Measurements from ENCODE around the gene CMBL. TPM values are rescaled to one million over a fixed set of nuclear protein-coding genes. Genes with fewer than 3 reads are reported as not detected.
A peak's percentile ranks its signal among the peaks of the same experiment; 100 is the strongest.

The CMBL gene
- total and polyA plus RNA-seq, 2 of the 13 experiments (the other 11 are each of a cell fraction or from before 2014, with no cell fraction given): 11.5 to 17.0 TPM

GRCh38 chr5:10307206-10308148 is at the start of gene CMBL (continued):
- peak; percentile 85 for TF ChIP-seq ZNF225 (CRISPR knock-in tag; IDR thresholded peaks at IDR 0.05)
- no peak for TF ChIP-seq ZSCAN5A (CRISPR knock-in tag; IDR thresholded peaks at IDR 0.05; ENCODE audit: borderline replicate concordance)
- TF ChIP-seq ZNF713 (CRISPR knock-in tag; IDR thresholded peaks at IDR 0.05): no peak
- peak; percentile 69; the same call in 1 of the 2 replicates for TF ChIP-seq GABPB1 (CRISPR knock-in tag; IDR thresholded peaks at IDR 0.05)
- no peak for TF ChIP-seq ZNF224 (CRISPR knock-in tag; IDR thresholded peaks at IDR 0.05)
- TF ChIP-seq KDM2A (CRISPR knock-in tag; IDR thresholded peaks at IDR 0.05; ENCODE audit: borderline replicate concordance, low read depth): peak; percentile 82
- TF ChIP-seq MEIS1 (CRISPR knock-in tag; IDR thresholded peaks at IDR 0.05; ENCODE audit: borderline replicate concordance): no peak
- 0 out of 2 replicates have a peak, but pooled peaks have one; percentile 42 for TF ChIP-seq SMAD1 (CRISPR knock-in tag; IDR thresholded peaks at IDR 0.05; ENCODE audit: borderline replicate concordance, low read depth)
- TF ChIP-seq BRF2 (CRISPR knock-in tag; IDR thresholded peaks at IDR 0.05): no peak
- TF ChIP-seq TERF1 (CRISPR knock-in tag; IDR thresholded peaks at IDR 0.05): no peak
- TF ChIP-seq ISL2 (CRISPR knock-in tag; IDR thresholded peaks at IDR 0.05): peak; percentile 40; the same call in 1 of the 2 replicates
- TF ChIP-seq ZNF574 (CRISPR knock-in tag; IDR thresholded peaks at IDR 0.05): peak; percentile 48
- no peak for TF ChIP-seq ESRRA (CRISPR knock-in tag; IDR thresholded peaks at IDR 0.05; ENCODE audit: low read depth)
- no peak for TF ChIP-seq ZNF468 (CRISPR knock-in tag; IDR thresholded peaks at IDR 0.05)
- TF ChIP-seq ZNF749 (CRISPR knock-in tag; IDR thresholded peaks at IDR 0.05; ENCODE audit: borderline replicate concordance): no peak
- TF ChIP-seq SAP130 (CRISPR knock-in tag; IDR thresholded peaks at IDR 0.05; ENCODE audit: low read depth): peak; percentile 61
- 0 out of 2 replicates have a peak, but pooled peaks have one; percentile 24 for TF ChIP-seq PATZ1 (CRISPR knock-in tag; IDR thresholded peaks at IDR 0.05)
- TF ChIP-seq SALL1 (CRISPR knock-in tag; IDR thresholded peaks at IDR 0.05): peak; percentile 82
- no peak; the same call in 1 of the 2 replicates for TF ChIP-seq ZNF83 (CRISPR knock-in tag; IDR thresholded peaks at IDR 0.05; ENCODE audit: borderline replicate concordance)
- TF ChIP-seq SUZ12 (IDR thresholded peaks at IDR 0.05; ENCODE audit: low read depth, low read length): no peak

All from HepG2 (cell line).